Suprapubic skin (tissue), 4 donors: Measurements from ENCODE around the gene UNC13B.

Source experiments
- EP300 ChIP-seq: sonication (generic); formaldehyde crosslinking; IDR thresholded peaks from one replicate; pipeline ENCODE4 v1.6.1; 2017; ENCODE audit warnings: antibody characterized with exemption
- POLR2AphosphoS5 ChIP-seq, 3 donors: sonication (generic); formaldehyde crosslinking; IDR thresholded peaks; one replicate each; pipeline ENCODE4 v1.6.1; 2017; ENCODE audit warnings: antibody characterized with exemption in 3 of 3

DNA sequence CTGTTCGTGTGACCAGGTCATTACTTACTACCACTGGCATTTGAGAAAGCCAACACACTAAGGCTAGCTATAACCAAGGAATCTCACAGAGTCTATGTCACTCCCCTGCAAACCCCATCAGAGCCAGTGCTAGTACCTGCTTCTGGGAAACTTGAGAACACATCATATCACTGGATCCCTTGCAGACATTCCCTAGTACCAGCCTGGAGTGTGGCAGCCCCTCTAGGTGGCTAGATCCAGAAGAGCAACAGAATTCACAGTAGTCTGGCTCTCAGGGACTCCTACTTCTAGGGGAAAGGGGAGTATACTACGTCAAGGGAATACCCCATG is 254.3 kb downstream of the UNC13B start:
- no peak for TF ChIP-seq POLR2AphosphoS5 (IDR thresholded peaks at IDR 0.05)
- no peak for TF ChIP-seq EP300
